ENCODE results near the gene FAM53C.
"Not testable (repeated sequence)": the region's sequence is repeated elsewhere in the genome, so short reads cannot be mapped to it uniquely, and the experiment has no call there.

FAM53C gene

DNA sequence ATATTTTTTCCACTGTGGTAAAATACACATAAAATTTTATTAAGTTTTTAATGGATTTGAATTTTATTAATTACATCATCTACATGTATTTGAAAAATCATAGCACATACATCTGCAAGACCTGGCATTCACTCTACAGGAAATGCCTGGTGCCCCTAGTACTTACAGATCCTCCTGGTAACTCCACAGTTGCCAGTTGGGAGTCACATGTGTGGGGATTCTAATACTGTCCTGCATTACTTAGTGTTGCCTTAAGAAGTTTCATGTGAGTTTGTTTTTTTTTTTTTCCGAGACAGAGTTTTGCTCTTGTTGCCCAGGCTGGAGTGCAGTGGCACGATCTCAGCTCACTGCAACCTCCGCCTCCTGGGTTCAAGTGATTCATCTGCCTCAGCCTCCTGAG lies 32.5 kb downstream of the FAM53C start:
- no peaks in the 10 kb centered on the region for H3K27me3 ChIP-seq (ENCODE audit: control insufficient read depth, insufficient read depth, low read length)
- no peak overlapping the region for H3K4me3 ChIP-seq (ENCODE audit: low read length)
- peaks cover 7% of the 10 kb centered on the region for H3K36me3 ChIP-seq (ENCODE audit: control insufficient read depth, low read depth, low read length)
- no peak overlapping the region for H3K9ac ChIP-seq (ENCODE audit: low read length)
- no peaks in the 10 kb centered on the region for H3K9me3 ChIP-seq (ENCODE audit: control insufficient read depth, low read depth, low read length)
- H3K4me1 ChIP-seq (ENCODE audit: control insufficient read depth, low read depth, low read length): no peaks in the 10 kb centered on the region
- no peak overlapping the region for H3K27ac ChIP-seq (ENCODE audit: low read length)

- Histone ChIP-seq H3K36me3 (ENCODE audit: control insufficient read depth, low read depth, low read length) (peaks cover 7% of the 10 kb centered on the region), H3K9me3 (ENCODE audit: control insufficient read depth, low read depth, low read length) (no peaks in the 10 kb centered on the region), H3K4me1 (ENCODE audit: control insufficient read depth, low read depth, low read length) (no peaks in the 10 kb centered on the region), H3K9ac (ENCODE audit: low read length) (no peak overlapping the region), H3K27me3 (ENCODE audit: control insufficient read depth, insufficient read depth, low read length) (no peaks in the 10 kb centered on the region), H3K27ac (ENCODE audit: low read length) (no peak overlapping the region), H3K4me3 (ENCODE audit: low read length) (no peak overlapping the region)
Measured at GRCh38 chr5:138371454-138371853, 33.4 kb downstream of the FAM53C start.

GRCh38 chr5:138372225-138372624 lies 34.2 kb downstream of the FAM53C start:
- peaks cover 14% of the 10 kb centered on the region for H3K36me3 ChIP-seq (ENCODE audit: control insufficient read depth, low read depth, low read length)
- H3K4me3 ChIP-seq (ENCODE audit: low read length): no peak overlapping the region
- H3K27me3 ChIP-seq (ENCODE audit: control insufficient read depth, insufficient read depth, low read length): no peaks in the 10 kb centered on the region
- no peak overlapping the region for H3K27ac ChIP-seq (ENCODE audit: low read length)
- no peak overlapping the region for H3K9ac ChIP-seq (ENCODE audit: low read length)
- H3K9me3 ChIP-seq (ENCODE audit: control insufficient read depth, low read depth, low read length): no peaks in the 10 kb centered on the region
- no peaks in the 10 kb centered on the region for H3K4me1 ChIP-seq (ENCODE audit: control insufficient read depth, low read depth, low read length)

DNA sequence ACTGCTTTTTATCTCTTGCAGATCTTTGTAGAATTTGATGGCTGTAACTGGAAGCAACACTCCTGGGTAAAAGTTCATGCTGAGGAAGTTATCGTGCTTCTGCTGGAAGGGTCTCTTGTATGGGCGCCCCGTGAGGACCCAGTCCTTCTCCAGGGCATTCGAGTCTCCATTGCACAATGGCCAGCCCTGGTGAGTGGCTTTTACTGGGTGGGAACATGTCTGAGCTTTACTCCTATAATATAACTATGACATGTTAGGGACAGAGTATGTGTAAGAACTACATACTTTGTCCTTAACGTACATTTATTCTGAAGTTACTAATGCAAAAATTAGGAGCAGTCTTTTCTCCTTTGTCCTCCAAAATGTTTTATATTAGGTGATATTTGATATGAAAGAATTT lies 34.6 kb downstream of the FAM53C start:
- Histone ChIP-seq H3K27me3 (ENCODE audit: control insufficient read depth, insufficient read depth, low read length) (no peaks in the 10 kb centered on the region), H3K4me3 (ENCODE audit: low read length) (no peak overlapping the region), H3K9ac (ENCODE audit: low read length) (no peak overlapping the region), H3K27ac (ENCODE audit: low read length) (no peak overlapping the region), H3K9me3 (ENCODE audit: control insufficient read depth, low read depth, low read length) (no peaks in the 10 kb centered on the region), H3K4me1 (ENCODE audit: control insufficient read depth, low read depth, low read length) (no peaks in the 10 kb centered on the region), H3K36me3 (ENCODE audit: control insufficient read depth, low read depth, low read length) (peaks cover 18% of the 10 kb centered on the region)

GRCh38 chr5:138382347-138382746 lies 44.3 kb downstream of the FAM53C start:
- H3K27me3 ChIP-seq (ENCODE audit: control insufficient read depth, insufficient read depth, low read length): no peaks in the 10 kb centered on the region
- no peaks in the 10 kb centered on the region for H3K4me1 ChIP-seq (ENCODE audit: control insufficient read depth, low read depth, low read length)
- peaks cover 49% of the 10 kb centered on the region for H3K36me3 ChIP-seq (ENCODE audit: control insufficient read depth, low read depth, low read length)
- no peak overlapping the region for H3K27ac ChIP-seq (ENCODE audit: low read length)
- no peak overlapping the region for H3K9ac ChIP-seq (ENCODE audit: low read length)
- no peaks in the 10 kb centered on the region for H3K9me3 ChIP-seq (ENCODE audit: control insufficient read depth, low read depth, low read length)
- H3K4me3 ChIP-seq (ENCODE audit: low read length): no peak overlapping the region

DNA sequence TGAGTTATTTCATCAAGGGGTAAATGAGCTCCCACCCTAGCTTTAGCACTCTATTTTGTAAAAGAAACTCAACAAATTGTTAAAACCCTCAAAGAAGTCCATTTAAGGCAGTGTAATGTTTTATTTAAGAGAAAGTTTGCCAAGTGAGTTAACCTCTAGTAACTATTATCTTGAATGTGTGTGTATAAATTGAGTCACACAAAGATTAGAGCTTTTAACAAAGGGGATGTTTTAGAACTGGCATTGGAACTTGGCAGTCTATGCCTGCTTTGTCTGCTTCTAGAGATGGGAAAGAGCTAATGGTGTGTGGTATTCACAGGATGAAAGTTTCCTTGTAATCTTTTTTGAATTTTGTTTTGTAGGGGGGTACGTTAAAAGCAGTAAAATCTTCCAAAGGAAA lies 47.6 kb downstream of the FAM53C start:
- peaks cover 33% of the 10 kb centered on the region for H3K36me3 ChIP-seq (ENCODE audit: control insufficient read depth, low read depth, low read length)

DNA sequence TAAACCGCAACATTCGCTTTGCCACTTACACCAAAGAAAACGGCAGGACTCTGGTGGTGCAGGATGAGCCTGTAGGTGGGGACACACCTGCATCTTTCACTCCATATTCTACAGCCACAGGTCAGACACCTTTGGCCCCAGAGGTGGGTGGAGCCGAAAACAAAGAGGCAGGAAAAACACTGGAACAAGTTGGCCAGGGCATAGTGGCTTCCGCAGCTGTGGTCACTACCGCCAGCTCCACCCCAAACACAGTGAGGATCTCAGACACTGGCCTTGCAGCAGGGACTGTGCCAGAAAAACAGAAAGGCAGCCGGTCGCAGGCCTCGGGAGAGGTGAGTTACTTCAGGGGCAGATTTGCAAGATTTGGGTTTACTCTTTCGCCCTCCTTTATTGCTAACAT lies 48.2 kb downstream of the FAM53C start:
- H3K4me1 ChIP-seq (ENCODE audit: control insufficient read depth, low read depth, low read length): no peaks in the 10 kb centered on the region
- H3K27me3 ChIP-seq (ENCODE audit: control insufficient read depth, insufficient read depth, low read length): no peaks in the 10 kb centered on the region
- no peaks in the 10 kb centered on the region for H3K9me3 ChIP-seq (ENCODE audit: control insufficient read depth, low read depth, low read length)
- no peak overlapping the region for H3K9ac ChIP-seq (ENCODE audit: low read length)
- H3K27ac ChIP-seq (ENCODE audit: low read length): no peak overlapping the region
- no peak overlapping the region for H3K4me3 ChIP-seq (ENCODE audit: low read length)
- H3K36me3 ChIP-seq (ENCODE audit: control insufficient read depth, low read depth, low read length): peaks cover 36% of the 10 kb centered on the region

More for the DNA sequence above, 47.6 kb downstream of the FAM53C start:
- H3K27ac ChIP-seq (ENCODE audit: low read length): no peak overlapping the region
- H3K9me3 ChIP-seq (ENCODE audit: control insufficient read depth, low read depth, low read length): no peaks in the 10 kb centered on the region
- H3K4me1 ChIP-seq (ENCODE audit: control insufficient read depth, low read depth, low read length): no peaks in the 10 kb centered on the region
- H3K9ac ChIP-seq (ENCODE audit: low read length): no peak overlapping the region
- no peaks in the 10 kb centered on the region for H3K27me3 ChIP-seq (ENCODE audit: control insufficient read depth, insufficient read depth, low read length)
- no peak overlapping the region for H3K4me3 ChIP-seq (ENCODE audit: low read length)

DNA sequence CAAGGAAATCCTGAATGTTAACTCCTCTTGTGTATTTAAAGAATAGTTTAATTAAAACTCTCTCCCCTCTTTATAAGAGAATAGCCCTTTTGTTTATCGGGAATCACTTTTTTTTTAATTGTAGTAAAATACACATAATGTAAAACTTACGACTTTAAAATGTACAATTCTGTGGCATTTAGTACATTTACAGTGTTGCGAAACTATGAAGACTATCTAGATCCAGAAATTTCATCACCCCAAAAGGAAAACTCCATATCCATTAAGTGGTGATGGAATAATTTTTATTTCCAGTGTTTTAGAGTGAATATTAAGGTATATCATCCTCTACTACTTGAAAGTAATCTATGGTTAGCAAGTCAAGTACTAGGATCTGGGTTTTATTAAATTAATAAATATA lies 51.3 kb downstream of the FAM53C start:
- Histone ChIP-seq H3K27me3 (ENCODE audit: control insufficient read depth, insufficient read depth, low read length) (no peaks in the 10 kb centered on the region), H3K9me3 (ENCODE audit: control insufficient read depth, low read depth, low read length) (no peaks in the 10 kb centered on the region), H3K4me3 (ENCODE audit: low read length) (no peak overlapping the region), H3K4me1 (ENCODE audit: control insufficient read depth, low read depth, low read length) (no peaks in the 10 kb centered on the region), H3K27ac (ENCODE audit: low read length) (no peak overlapping the region), H3K9ac (ENCODE audit: low read length) (no peak overlapping the region), H3K36me3 (ENCODE audit: control insufficient read depth, low read depth, low read length) (peaks cover 52% of the 10 kb centered on the region)

DNA sequence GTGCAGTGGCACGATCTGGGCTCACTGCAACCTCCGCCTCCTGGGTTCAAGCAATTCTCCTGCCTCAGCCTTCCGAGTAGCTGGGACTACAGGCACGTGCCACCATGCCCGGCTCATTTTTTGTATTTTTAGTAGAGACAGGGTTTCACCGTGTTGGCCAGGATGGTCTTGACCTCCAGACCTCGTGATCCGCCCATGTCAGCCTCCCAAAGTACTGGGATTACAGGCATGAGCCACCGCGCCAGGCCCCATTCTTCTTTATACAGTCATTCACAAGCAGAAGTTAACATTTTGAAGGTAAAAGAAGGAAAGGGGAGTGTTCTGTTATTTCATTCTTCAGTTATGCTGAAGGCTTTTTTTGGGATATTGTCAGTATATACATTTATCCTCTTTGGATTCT lies 51.8 kb downstream of the FAM53C start:
- not testable (repeated sequence) for H3K27ac ChIP-seq (ENCODE audit: low read length); H3K9ac ChIP-seq (ENCODE audit: low read length); H3K27me3 ChIP-seq (ENCODE audit: control insufficient read depth, insufficient read depth, low read length); H3K9me3 ChIP-seq (ENCODE audit: control insufficient read depth, low read depth, low read length); H3K4me1 ChIP-seq (ENCODE audit: control insufficient read depth, low read depth, low read length); H3K4me3 ChIP-seq (ENCODE audit: low read length)
- H3K36me3 ChIP-seq (ENCODE audit: control insufficient read depth, low read depth, low read length): peaks cover 58% of the 10 kb centered on the region

- Histone ChIP-seq H3K27ac (ENCODE audit: low read length) (no peak overlapping the region), H3K4me1 (ENCODE audit: control insufficient read depth, low read depth, low read length) (no peaks in the 10 kb centered on the region), H3K9ac (ENCODE audit: low read length) (no peak overlapping the region), H3K9me3 (ENCODE audit: control insufficient read depth, low read depth, low read length) (no peaks in the 10 kb centered on the region), H3K36me3 (ENCODE audit: control insufficient read depth, low read depth, low read length) (peaks cover 43% of the 10 kb centered on the region), H3K27me3 (ENCODE audit: control insufficient read depth, insufficient read depth, low read length) (no peaks in the 10 kb centered on the region), H3K4me3 (ENCODE audit: low read length) (no peak overlapping the region)
Measured at GRCh38 chr5:138391859-138392386, 53.9 kb downstream of the FAM53C start.
